Measurements from ENCODE around the gene ARHGAP40. TPM values are rescaled to one million over a fixed set of nuclear protein-coding genes. Genes with fewer than 3 reads are reported as not detected.

The ARHGAP40 gene
- total RNA-seq, 1 donor from 2014 or later = not detected

GRCh38 chr20:38700141-38700540 is 98.5 kb downstream of the ARHGAP40 start:
- intact Hi-C loops (cut with micrococcal nuclease) = no loop called here
- Histone ChIP-seq H3K36me3 (no peaks in the 10 kb centered on the region), H3K27me3 (ENCODE audit: low read depth) (peaks cover 96% of the 10 kb centered on the region), H3K4me1 (no peaks in the 10 kb centered on the region), H3K4me3 (no peak overlapping the region), H3K27ac (replicated peaks) (no peak overlapping the region), H3K9me3 (replicated peaks) (no peaks in the 10 kb centered on the region)
- no peak for DNase-seq
- TF ChIP-seq, protein P1, sequence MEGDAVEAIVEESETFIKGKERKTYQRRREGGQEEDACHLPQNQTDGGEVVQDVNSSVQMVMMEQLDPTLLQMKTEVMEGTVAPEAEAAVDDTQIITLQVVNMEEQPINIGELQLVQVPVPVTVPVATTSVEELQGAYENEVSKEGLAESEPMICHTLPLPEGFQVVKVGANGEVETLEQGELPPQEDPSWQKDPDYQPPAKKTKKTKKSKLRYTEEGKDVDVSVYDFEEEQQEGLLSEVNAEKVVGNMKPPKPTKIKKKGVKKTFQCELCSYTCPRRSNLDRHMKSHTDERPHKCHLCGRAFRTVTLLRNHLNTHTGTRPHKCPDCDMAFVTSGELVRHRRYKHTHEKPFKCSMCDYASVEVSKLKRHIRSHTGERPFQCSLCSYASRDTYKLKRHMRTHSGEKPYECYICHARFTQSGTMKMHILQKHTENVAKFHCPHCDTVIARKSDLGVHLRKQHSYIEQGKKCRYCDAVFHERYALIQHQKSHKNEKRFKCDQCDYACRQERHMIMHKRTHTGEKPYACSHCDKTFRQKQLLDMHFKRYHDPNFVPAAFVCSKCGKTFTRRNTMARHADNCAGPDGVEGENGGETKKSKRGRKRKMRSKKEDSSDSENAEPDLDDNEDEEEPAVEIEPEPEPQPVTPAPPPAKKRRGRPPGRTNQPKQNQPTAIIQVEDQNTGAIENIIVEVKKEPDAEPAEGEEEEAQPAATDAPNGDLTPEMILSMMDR (IDR thresholded peaks at IDR 0.05; ENCODE audit: borderline replicate concordance) = no peak

Other genes starting within 250 kb of the ARHGAP40 start
- 5.1 TPM for gene SNHG17, start 166.5 kb upstream of the ARHGAP40 start, total RNA-seq
- 21.4 TPM for gene RALGAPB, start 129.0 kb upstream of the ARHGAP40 start, total RNA-seq
- not detected for gene ADIG, start 20.6 kb upstream of the ARHGAP40 start, total RNA-seq
- gene SLC32A1, start 122.7 kb downstream of the ARHGAP40 start, total RNA-seq = not detected
- gene ACTR5, start 146.7 kb downstream of the ARHGAP40 start, total RNA-seq = 3.1 TPM
- gene PPP1R16B, start 203.9 kb downstream of the ARHGAP40 start, total RNA-seq = 6.3 TPM